GM12878 (cell line): Measurements from ENCODE around the gene POLN. TPM values are rescaled to one million over a fixed set of nuclear protein-coding genes. Genes with fewer than 3 reads are reported as not detected.

Experiments used
- ATAC-seq: fragments of 200-7000 bp; cut with Tn5 transposase; 3 replicates; pipeline ENCODE4 v1.9.1; 2020; ENCODE audit warnings: mild to moderate bottlenecking, moderate library complexity
- BruUV-seq: library from RNA; stranded (reverse); fragments of 400-500 nt; replicated peaks from 2 replicates; lab custom pipeline; 2021; lab: Mats Ljungman, UMichigan
- CTCF ChIA-PET: fragments of 300-600 bp; sonication (Branson Sonifier 250); formaldehyde crosslinking; extraction: SDS; loops from one replicate; lab custom pipeline; 2021; ENCODE audit warnings: inconsistent platforms; lab: Yijun Ruan, JAX
- POLR2A ChIA-PET: fragments of 350-600 bp; formaldehyde crosslinking; extraction: SDS; loops from one replicate; lab custom pipeline; 2021; ENCODE audit warnings: inconsistent platforms; lab: Charles Lee
- RAD21 ChIA-PET: fragments of 300-600 bp; sonication (Branson Sonifier 250); formaldehyde crosslinking; loops from one replicate; lab custom pipeline; 2023; ENCODE audit warnings: antibody characterized with exemption; ENCODE audit not compliant: unreplicated experiment; lab: Charles Lee
- SMC1A ChIA-PET: fragments of 300-600 bp; sonication (Branson Sonifier 250); formaldehyde crosslinking; loops from one replicate; lab custom pipeline; 2023; ENCODE audit not compliant: unreplicated experiment, uncharacterized antibody; lab: Charles Lee
- DNase-seq: peaks from one replicate; pipeline ENCODE4 v3.0.0-alpha.2; 2011; ENCODE audit warnings: low read depth, low spot score
- FAIRE-seq: peaks from 3 replicates; lab custom pipeline; 2011; peaks lifted over from hg19 to GRCh38; lab: Jason Lieb, UNC
- H2AFZ ChIP-seq: 2 replicates; pipeline ENCODE4 v1.6.0; 2011; ENCODE audit warnings: low read depth, low read length, control low read depth; ENCODE audit not compliant: control insufficient read depth
- H3K27ac ChIP-seq: 2 replicates; pipeline ENCODE4 v1.5.1; 2011; ENCODE audit warnings: control low read depth; ENCODE audit not compliant: control insufficient read depth, insufficient read depth
- H3K27me3 ChIP-seq, 2 experiments: replicated peaks in 1 of 2; 2 replicates each; pipeline versions ENCODE4 v1.6.0 to v1.6.1; 2011; ENCODE audit warnings: low read length in 1 of 2; ENCODE audit not compliant: control insufficient read depth in 2 of 2, insufficient read depth in 2 of 2
- H3K36me3 ChIP-seq, 2 experiments: 2 replicates each; pipeline ENCODE4 v1.5.1; 2011; ENCODE audit warnings: low read length in 1 of 2; ENCODE audit not compliant: control insufficient read depth in 2 of 2, insufficient read depth in 2 of 2
- H3K4me1 ChIP-seq: 2 replicates; pipeline ENCODE4 v1.6.1; 2011; ENCODE audit warnings: mild to moderate bottlenecking, low read length, moderate library complexity, mixed read lengths; ENCODE audit not compliant: control insufficient read depth, insufficient read depth
- H3K4me2 ChIP-seq: 2 replicates; pipeline ENCODE4 v1.6.0; 2011; ENCODE audit warnings: control low read depth; ENCODE audit not compliant: control insufficient read depth, insufficient read depth
- H3K4me3 ChIP-seq: fragments of 200-600 bp; sonication (generic); 2 replicates; pipeline ENCODE4 v1.5.1; 2016
- H3K79me2 ChIP-seq: 2 replicates; pipeline ENCODE4 v1.6.0; 2011; ENCODE audit warnings: low read length; ENCODE audit not compliant: control insufficient read depth, insufficient read depth
- H3K9ac ChIP-seq: 2 replicates; pipeline ENCODE4 v1.8.0; 2011; ENCODE audit warnings: low read length, control low read depth, mixed read lengths; ENCODE audit not compliant: control insufficient read depth, insufficient read depth
- H3K9me3 ChIP-seq: replicated peaks from 3 replicates; pipeline ENCODE4 v1.5.1; 2011; ENCODE audit warnings: mild to moderate bottlenecking, low read length; ENCODE audit not compliant: control insufficient read depth, insufficient read depth
- H4K20me1 ChIP-seq: 2 replicates; pipeline ENCODE4 v1.6.0; 2011; ENCODE audit not compliant: control insufficient read depth, insufficient read depth
- BCLAF1 ChIP-seq: fragments of 450-650 bp; IDR thresholded peaks from 2 replicates; pipeline ENCODE4 v1.6.1; 2017; ENCODE audit warnings: antibody characterized with exemption, mild to moderate bottlenecking, moderate library complexity
- DPF2 ChIP-seq: fragments of 450-650 bp; IDR thresholded peaks from 2 replicates; pipeline ENCODE4 v1.6.1; 2017; ENCODE audit warnings: mild to moderate bottlenecking
- E4F1 ChIP-seq: fragments of 450-650 bp; IDR thresholded peaks from 2 replicates; pipeline ENCODE4 v1.6.1; 2018; ENCODE audit warnings: borderline replicate concordance, mild to moderate bottlenecking; ENCODE audit not compliant: partially characterized antibody
- GABPA ChIP-seq: IDR thresholded peaks from 2 replicates; pipeline ENCODE4 v1.6.1; 2014; ENCODE audit warnings: antibody characterized with exemption, low read depth, mild to moderate bottlenecking, inconsistent platforms
- HDGF ChIP-seq: fragments of 450-650 bp; IDR thresholded peaks from 2 replicates; pipeline ENCODE4 v1.6.1; 2016; ENCODE audit warnings: antibody characterized with exemption
- MTA2 ChIP-seq: fragments of 450-650 bp; IDR thresholded peaks from 2 replicates; pipeline ENCODE4 v1.6.1; 2016; ENCODE audit warnings: low read depth, mild to moderate bottlenecking, moderate library complexity
- NFYB ChIP-seq: IDR thresholded peaks from 2 replicates; pipeline ENCODE4 v1.6.1; 2011; ENCODE audit warnings: low read depth, mild to moderate bottlenecking, low read length, improper control_type of control experiment, moderate library complexity; ENCODE audit not compliant: insufficient read depth
- SIN3A ChIP-seq: IDR thresholded peaks from 2 replicates; pipeline ENCODE4 v1.6.1; 2012; ENCODE audit warnings: low read depth, low read length, improper control_type of control experiment
- STAT1 ChIP-seq: fragments of 450-650 bp; conservative IDR thresholded peaks from 2 replicates; pipeline ENCODE4 v1.6.1; 2014; ENCODE audit warnings: antibody characterized with exemption, mild to moderate bottlenecking
- ZNF622 ChIP-seq: fragments of 450-650 bp; IDR thresholded peaks from 2 replicates; pipeline ENCODE4 v1.6.1; 2017; ENCODE audit warnings: mild to moderate bottlenecking, inconsistent platforms
- WGBS: methylation state at CpG from one replicate; pipeline ENCODE4 v1.1.6; 2016; ENCODE audit warnings: low lambda C conversion rate; ENCODE audit not compliant: insufficient replicate concordance, insufficient coverage; ENCODE audit errors: missing lambda C conversion rate; 5-methylcytosine and 5-hydroxymethylcytosine counted together
- in situ Hi-C: fragments of 300-500 bp; cut with MboI; formaldehyde crosslinking; loops from 9 replicates; pipeline ENCODE4 v1.14.3; 2018; ENCODE audit warnings: mixed read lengths
- intact Hi-C: fragments of 100-400 bp; cut with micrococcal nuclease; formaldehyde crosslinking; loops from one replicate; pipeline ENCODE4 v1.14.2; 2022; ENCODE audit not compliant: unreplicated experiment
- polyA plus RNA-seq, 11 experiments: library from polyadenylated mRNA; depleted of rRNA in 4 of 11; unstranded in 6 of 11; stranded (reverse) in 5 of 11; fragments of >200 nt; fragmentation: Nextera tagmentation in 4 of 11; fragmentation: Illumina TruSeq in 1 of 11; extraction: Ambion mirVana in 4 of 11; extraction: Trizol in 1 of 11; gene quantifications; 1 replicate in 1 of 11; 2 replicates in 10 of 11; pipeline versions ENCODE4 v1.2.1 to v1.2.3, GENCODE V29; 2011 to 2016; ENCODE audit warnings: inconsistent platforms in 2 of 11, missing spikeins in 2 of 11, low read depth in 1 of 11
- total RNA-seq, 4 experiments: library from RNA; depleted of rRNA in 3 of 4; stranded (reverse); fragments of >200 nt in 3 of 4; fragmentation: Illumina TruSeq in 1 of 4; extraction: Trizol in 1 of 4; gene quantifications; 2 replicates each; pipeline versions ENCODE4 v1.2.1 to v1.2.3, GENCODE V29; 2013 to 2021

POLN gene
- total and polyA plus RNA-seq, 10 of the 15 experiments (the other 5 are each of a cell fraction or from before 2014, with no cell fraction given), result 0.09 to 2.0 (median 0.95) TPM; not detected in 1

- no peaks in the 10 kb centered on the region for H3K79me2 ChIP-seq
- H3K9ac ChIP-seq, result no peak overlapping the region
- ChIA-PET SMC1A (no interaction called here), POLR2A (no interaction called here), RAD21 (no interaction called here), CTCF (no interaction called here)
- WGBS, result 58% methylated on average over 22 of the region's 57 CpGs
- H3K4me1 ChIP-seq, result peaks cover 3% of the 10 kb centered on the region; the same call in 1 of the 2 replicates
- no peak overlapping the region for H3K4me3 ChIP-seq
- in situ Hi-C loops (no loop called here), intact Hi-C loops (no loop called here)
- TF ChIP-seq GABPA, result no peak
- TF ChIP-seq, all 136 proteins: peak for 0
- no peak for DNase-seq
- BruUV-seq, result no TSS peak
- Histone ChIP-seq H4K20me1 (no peaks in the 10 kb centered on the region), H3K27ac (no peak overlapping the region), H3K27me3 (no peaks in the 10 kb centered on the region; a peak in 1 of 4 replicates), H3K36me3 (no peaks in the 10 kb centered on the region), H3K4me2 (no peak overlapping the region), H3K9me3 (no peaks in the 10 kb centered on the region), H2AFZ (no peak overlapping the region)
- FAIRE-seq, result no peak
- ATAC-seq, result no peak
Observed at GRCh38 chr4:2047031-2047660, 194.8 kb downstream of the POLN start.

- RAD21 ChIA-PET, result no interaction called here
- BruUV-seq, result no TSS peak
- Histone ChIP-seq H3K9ac (no peak overlapping the region), H3K27ac (no peak overlapping the region), H4K20me1 (no peaks in the 10 kb centered on the region), H2AFZ (no peak overlapping the region), H3K4me1 (peaks cover 6% of the 10 kb centered on the region; the same call in 1 of the 2 replicates), H3K79me2 (no peaks in the 10 kb centered on the region), H3K4me3 (no peak overlapping the region), H3K4me2 (no peak overlapping the region), H3K27me3 (peaks cover 2 to 3% of the 10 kb centered on the region in 2 experiments; a peak in 2 of 4 replicates), H3K36me3 (no peaks in the 10 kb centered on the region), H3K9me3 (no peaks in the 10 kb centered on the region)
- POLR2A ChIA-PET, result no interaction called here
- ATAC-seq, result no peak
- SMC1A ChIA-PET, result no interaction called here
- no peak for DNase-seq
- in situ Hi-C loops (no loop called here), intact Hi-C loops (no loop called here)
- CTCF ChIA-PET, result no interaction called here
- FAIRE-seq, result no peak
- WGBS, result 60% methylated on average over 27 of the region's 28 CpGs
- TF ChIP-seq MTA2, result no peak
- no peak for TF ChIP-seq NFYB
- no peak for TF ChIP-seq DPF2
- TF ChIP-seq BCLAF1, result no peak
- TF ChIP-seq HDGF, result no peak
- no peak for TF ChIP-seq STAT1
- no peak for TF ChIP-seq ZNF622
- TF ChIP-seq E4F1, result no peak
- TF ChIP-seq SIN3A, result no peak
Observed at GRCh38 chr4:2046031-2046961, 195.6 kb downstream of the POLN start.
